ENCODE results near the gene PFDN1. TPM values are rescaled to one million over a fixed set of nuclear protein-coding genes. Genes with fewer than 3 reads are reported as not detected.

Gene PFDN1
- total RNA-seq, 1 experiment from 2014 or later = 91.9 TPM

DNA sequence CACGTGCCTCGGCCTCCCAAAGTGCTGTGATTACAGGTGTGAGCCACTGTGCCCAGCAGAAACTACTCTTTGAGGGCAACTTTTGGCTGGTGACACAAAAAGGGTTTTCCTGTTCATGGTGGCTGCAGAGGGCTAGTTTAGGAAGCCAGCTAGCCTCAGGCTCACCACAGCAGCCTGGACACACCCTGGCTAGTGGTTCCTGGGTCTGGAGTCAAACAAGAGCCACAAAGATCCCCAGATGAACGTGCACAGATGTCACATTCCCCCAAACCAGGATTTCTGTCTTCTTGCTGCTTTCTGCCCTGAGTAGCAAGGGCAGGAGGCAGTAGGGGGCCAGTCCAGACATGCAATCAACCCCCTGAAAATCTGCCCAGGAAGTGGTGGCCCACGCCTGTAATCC is 36.7 kb upstream of the PFDN1 start:
- TF ChIP-seq CTCF (conservative IDR thresholded peaks at IDR 0.05; ENCODE audit: low read depth, low read length) = no peak
- TF ChIP-seq EZH2phosphoT487 (IDR thresholded peaks at IDR 0.05; ENCODE audit: borderline replicate concordance, low read length) = no peak
- no peak for TF ChIP-seq EZH2 (IDR thresholded peaks at IDR 0.05; ENCODE audit: low read length, unreplicated experiment)
- Histone ChIP-seq H3K9me2 (replicated peaks; ENCODE audit: low read length) (no peaks in the 10 kb centered on the region), H3K27ac (ENCODE audit: low read length) (no peak overlapping the region), H4K20me1 (ENCODE audit: low read length) (peaks cover 56% of the 10 kb centered on the region), H3F3A (ENCODE audit: low read length, unreplicated experiment) (peaks cover 6% of the 10 kb centered on the region), H3K9me3 (ENCODE audit: low read length) (no peaks in the 10 kb centered on the region), H2AFZ (ENCODE audit: low read length) (no peak overlapping the region), H3K9ac (ENCODE audit: low read length) (no peak overlapping the region), H3K36me3 (ENCODE audit: low read depth, low read length) (peaks cover 76% of the 10 kb centered on the region), H3K79me2 (ENCODE audit: low read length) (peaks cover 69% of the 10 kb centered on the region), H3K4me3 (ENCODE audit: low read length) (no peak overlapping the region), H3K4me2 (ENCODE audit: low read length) (no peak overlapping the region; the same call in 1 of the 2 replicates), H3K4me1 (ENCODE audit: insufficient read depth, low read length) (peaks cover 58% of the 10 kb centered on the region), H3K27me3 (ENCODE audit: low read length) (no peaks in the 10 kb centered on the region)
- DNase-seq (no peak), ATAC-seq (no peak)
- BruUV-seq (replicated peaks) = no TSS peak
- intact Hi-C loops (cut with micrococcal nuclease) = no loop called here
- POLR2A ChIA-PET (ENCODE audit: unreplicated experiment) = interaction anchor here (0.6 kb wide), 1 partner anchor 53 kb away, joined by 3 read pairs; no protein-coding TSS in a partner anchor
- CTCF ChIA-PET = no interaction called here

DNA sequence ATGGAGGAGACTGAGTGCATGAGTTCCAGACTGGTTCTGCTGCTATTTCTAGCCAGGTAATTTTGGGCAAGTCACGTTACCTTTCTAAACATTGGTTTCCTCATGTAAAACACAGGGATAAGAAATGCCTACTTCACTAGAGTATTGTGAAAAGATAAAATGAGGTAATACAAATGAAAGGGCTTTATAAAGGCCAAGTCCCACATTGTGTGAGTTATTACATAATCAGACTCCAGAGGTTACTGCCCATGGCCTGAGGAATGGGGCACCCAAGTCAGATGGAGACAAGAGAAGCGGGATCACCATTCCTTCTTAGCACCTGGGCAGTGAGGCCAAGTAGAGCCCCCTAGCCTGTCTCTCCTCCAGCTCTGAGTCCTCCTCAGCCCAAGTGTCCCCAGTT is 36.0 kb upstream of the PFDN1 start:
- Histone ChIP-seq H3K9me3 (ENCODE audit: low read length) (no peaks in the 10 kb centered on the region), H3K79me2 (ENCODE audit: low read length) (peaks cover 62% of the 10 kb centered on the region), H3K4me2 (ENCODE audit: low read length) (peak overlapping the region; percentile 35), H2AFZ (ENCODE audit: low read length) (no peak overlapping the region), H3K36me3 (ENCODE audit: low read depth, low read length) (peaks cover 79% of the 10 kb centered on the region), H3K27me3 (ENCODE audit: low read length) (no peaks in the 10 kb centered on the region), H3K9me2 (replicated peaks; ENCODE audit: low read length) (no peaks in the 10 kb centered on the region), H3K27ac (ENCODE audit: low read length) (no peak overlapping the region), H4K20me1 (ENCODE audit: low read length) (peaks cover 51% of the 10 kb centered on the region), H3K4me3 (ENCODE audit: low read length) (no peak overlapping the region), H3F3A (ENCODE audit: low read length, unreplicated experiment) (peaks cover 6% of the 10 kb centered on the region), H3K9ac (ENCODE audit: low read length) (no peak overlapping the region), H3K4me1 (ENCODE audit: insufficient read depth, low read length) (peaks cover 51% of the 10 kb centered on the region)
- TF ChIP-seq CTCF (conservative IDR thresholded peaks at IDR 0.05; ENCODE audit: low read depth, low read length) (no peak), EZH2phosphoT487 (IDR thresholded peaks at IDR 0.05; ENCODE audit: borderline replicate concordance, low read length) (no peak), EZH2 (IDR thresholded peaks at IDR 0.05; ENCODE audit: low read length, unreplicated experiment) (no peak)
- no TSS peak for BruUV-seq (replicated peaks)
- ATAC-seq (no peak), DNase-seq (no peak)
- intact Hi-C loops (cut with micrococcal nuclease) = no loop called here
- CTCF ChIA-PET = no interaction called here
- POLR2A ChIA-PET (ENCODE audit: unreplicated experiment) = no interaction called here

DNA sequence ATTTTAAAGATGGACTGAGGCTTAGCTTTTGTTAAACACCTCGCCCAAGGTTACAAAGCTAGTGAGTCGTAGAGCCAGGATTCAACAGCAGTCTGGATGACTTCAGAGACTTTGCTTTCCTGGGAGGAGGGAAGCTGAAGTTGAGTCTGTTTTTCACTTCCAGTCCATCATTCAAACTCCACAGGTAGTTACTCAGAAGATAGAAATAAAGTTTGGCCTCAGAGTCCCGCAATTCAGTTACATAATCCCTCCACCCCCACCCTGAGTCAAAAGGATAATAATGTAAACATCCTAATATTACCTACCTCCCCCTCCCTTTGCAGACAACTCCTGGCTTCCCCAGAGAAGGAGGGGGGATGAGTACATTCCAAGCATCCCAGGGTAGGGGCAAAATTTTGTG is 35.4 kb upstream of the PFDN1 start:
- intact Hi-C loops (cut with micrococcal nuclease) = no loop called here
- peaks cover 47% of the 10 kb centered on the region for H4K20me1 ChIP-seq (ENCODE audit: low read length)
- H3K9ac ChIP-seq (ENCODE audit: low read length) = no peak overlapping the region
- no peaks in the 10 kb centered on the region for H3K9me3 ChIP-seq (ENCODE audit: low read length)
- H3K79me2 ChIP-seq (ENCODE audit: low read length) = peaks cover 56% of the 10 kb centered on the region
- H3K4me1 ChIP-seq (ENCODE audit: insufficient read depth, low read length) = peaks cover 45% of the 10 kb centered on the region
- ATAC-seq (peak; percentile 33), DNase-seq (peak; percentile 57)
- no peak overlapping the region for H2AFZ ChIP-seq (ENCODE audit: low read length)
- no peaks in the 10 kb centered on the region for H3K9me2 ChIP-seq (replicated peaks; ENCODE audit: low read length)
- H3F3A ChIP-seq (ENCODE audit: low read length, unreplicated experiment) = peaks cover 6% of the 10 kb centered on the region
- no peak overlapping the region; the same call in 1 of the 2 replicates for H3K27ac ChIP-seq (ENCODE audit: low read length)
- ChIA-PET CTCF (interaction anchor here (1.5 kb wide), 1 partner anchor 94 kb away, joined by 3 read pairs; no protein-coding TSS in a partner anchor), POLR2A (ENCODE audit: unreplicated experiment) (interaction anchor here (1.0 kb wide), 1 partner anchor 8 kb away, joined by 3 read pairs; the partner anchor contains the start of gene HBEGF)
- H3K4me3 ChIP-seq (ENCODE audit: low read length) = no peak overlapping the region
- H3K36me3 ChIP-seq (ENCODE audit: low read depth, low read length) = peaks cover 79% of the 10 kb centered on the region
- BruUV-seq (replicated peaks) = no TSS peak
- no peak for TF ChIP-seq CTCF (conservative IDR thresholded peaks at IDR 0.05; ENCODE audit: low read depth, low read length)
- no peak for TF ChIP-seq EZH2 (IDR thresholded peaks at IDR 0.05; ENCODE audit: low read length, unreplicated experiment)
- TF ChIP-seq EZH2phosphoT487 (IDR thresholded peaks at IDR 0.05; ENCODE audit: borderline replicate concordance, low read length) = no peak
- peak overlapping the region; percentile 35 for H3K4me2 ChIP-seq (ENCODE audit: low read length)
- no peaks in the 10 kb centered on the region for H3K27me3 ChIP-seq (ENCODE audit: low read length)
